Activated CD4-positive, alpha-beta memory T cell treated with anti-CD3 and anti-CD28 coated beads, Interleukin-2, amount 10 ng/mL, durations not matched to agents 7 days and 5 days (primary cell): Measurements from ENCODE around the gene PIH1D1. TPM values are rescaled to one million over a fixed set of nuclear protein-coding genes. Genes with fewer than 3 reads are reported as not detected.
"Not testable (repeated sequence)": the region's sequence is repeated elsewhere in the genome, so short reads cannot be mapped to it uniquely, and the experiment has no call there.

ENCODE experiments used
- CTCF ChIA-PET: fragments of 350-600 bp; sonication (Branson Sonifier 250); formaldehyde crosslinking; loops from one replicate; lab custom pipeline; 2021; ENCODE audit warnings: antibody characterized with exemption, inconsistent platforms; lab: Charles Lee
- POLR2A ChIA-PET: fragments of 350-600 bp; sonication (Branson Sonifier 250); formaldehyde crosslinking; loops from one replicate; lab custom pipeline; 2021; ENCODE audit warnings: antibody characterized with exemption; lab: Charles Lee
- DNase-seq: peaks from one replicate; pipeline ENCODE4 v3.0.0-alpha.2; 2020
- H3K27ac Mint-ChIP-seq: one replicate; pipeline ENCODE4 v1.8.0; 2021; ENCODE audit warnings: mild to moderate bottlenecking, mixed read lengths
- H3K27me3 Mint-ChIP-seq: one replicate; pipeline ENCODE4 v1.8.0; 2021; ENCODE audit warnings: mixed read lengths
- H3K36me3 Mint-ChIP-seq: one replicate; pipeline ENCODE4 v1.8.0; 2021; ENCODE audit warnings: low read depth, mixed read lengths
- H3K4me1 Mint-ChIP-seq: one replicate; pipeline ENCODE4 v1.8.0; 2021; ENCODE audit warnings: mixed read lengths
- H3K4me3 Mint-ChIP-seq: one replicate; pipeline ENCODE4 v1.8.0; 2021; ENCODE audit warnings: mild to moderate bottlenecking, mixed read lengths
- H3K9me3 Mint-ChIP-seq: one replicate; pipeline ENCODE4 v1.8.0; 2021; ENCODE audit warnings: mixed read lengths
- total RNA-seq, 2 experiments: library from RNA; stranded (reverse); gene quantifications; one replicate each; pipeline ENCODE4 v1.2.3, GENCODE V29; 2021

The PIH1D1 gene
- total RNA-seq, 2 experiments from 2014 or later: 168 to 170 TPM

GRCh38 chr19:49453013-49453756, 1.6 kb upstream of the PIH1D1 start, which contains the start of gene ALDH16A1:
ALDH16A1 (plus strand) TSS chr19:49453225; CDS start chr19:49453332, 107 bp downstream.
- Mint-ChIP-seq H3K27me3 (no peaks in the 10 kb centered on the region), H3K9me3 (no peaks in the 10 kb centered on the region), H3K36me3 (peaks cover 44% of the 10 kb centered on the region), H3K4me3 (peak within 1 kb of the TSS; percentile 99), H3K27ac (peak within 1 kb of the TSS; percentile 100), H3K4me1 (peaks cover 71% of the 10 kb centered on the region)
- CTCF ChIA-PET: interaction anchor here (0.6 to 10.1 kb wide), 7 partner anchors 14 to 460 kb away, joined by 3 to 159 read pairs (median 6); partner anchors contain the start of genes FLT3LG, GYS1 and RUVBL2
- POLR2A ChIA-PET: interaction anchor here (0.6 to 6.8 kb wide), 21 partner anchors 9 to 460 kb away, joined by 3 to 192 read pairs (median 4); partner anchors contain the start of genes FLT3LG, GYS1, RPL13A and RPS11
- peak; percentile 98 for DNase-seq

GRCh38 chr19:49450405-49450804, 1.2 kb downstream of the PIH1D1 start:
- Mint-ChIP-seq H3K9me3 (no peaks in the 10 kb centered on the region), H3K27me3 (no peaks in the 10 kb centered on the region), H3K27ac (peak overlapping the region; percentile 100), H3K36me3 (peaks cover 55% of the 10 kb centered on the region), H3K4me3 (peak overlapping the region; percentile 99), H3K4me1 (peaks cover 73% of the 10 kb centered on the region)
- no peak for DNase-seq
- ChIA-PET POLR2A (interaction anchor here (0.9 to 6.8 kb wide), 3 partner anchors 14 to 59 kb away, joined by 3 to 192 read pairs (median 5); partner anchors contain the start of gene FLT3LG), CTCF (interaction anchor here (0.7 to 10.1 kb wide), 5 partner anchors 8 to 121 kb away, joined by 3 to 159 read pairs (median 14); partner anchors contain the start of gene FLT3LG)

DNA sequence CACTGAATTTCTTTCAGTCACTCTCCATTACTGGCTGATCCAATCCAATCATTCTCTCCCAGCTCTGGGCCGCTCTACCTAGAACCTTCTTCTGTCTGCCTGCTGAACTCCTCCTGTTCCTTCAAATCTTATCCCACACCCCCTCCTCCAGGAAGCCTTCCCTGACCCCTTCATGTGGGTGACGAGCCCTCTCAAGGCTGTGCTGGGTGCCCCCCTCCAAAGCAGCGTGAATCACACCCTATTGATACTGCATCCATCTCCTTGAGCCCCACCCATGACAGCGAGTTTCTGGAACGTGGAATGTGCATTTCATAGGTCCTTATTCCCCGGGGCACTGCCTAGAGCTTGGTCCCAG, 3.2 kb downstream of the PIH1D1 start:
- peaks cover 60% of the 10 kb centered on the region for H3K36me3 Mint-ChIP-seq
- peaks cover 75% of the 10 kb centered on the region for H3K4me1 Mint-ChIP-seq
- CTCF ChIA-PET: interaction anchor here (1.1 to 1.3 kb wide), 2 partner anchors 29 to 57 kb away, joined by 3 read pairs; no protein-coding TSS in a partner anchor
- POLR2A ChIA-PET: interaction anchor here (1.4 kb wide), 1 partner anchor 22 kb away, joined by 7 read pairs; no protein-coding TSS in a partner anchor
- DNase-seq: no peak
- no peak overlapping the region for H3K4me3 Mint-ChIP-seq
- no peak overlapping the region for H3K27ac Mint-ChIP-seq
- no peaks in the 10 kb centered on the region for H3K9me3 Mint-ChIP-seq
- no peaks in the 10 kb centered on the region for H3K27me3 Mint-ChIP-seq

- DNase-seq: peak; percentile 34
- ChIA-PET CTCF (interaction anchor here (1.1 to 1.3 kb wide), 2 partner anchors 29 to 56 kb away, joined by 3 read pairs; no protein-coding TSS in a partner anchor), POLR2A (interaction anchor here (1.4 kb wide), 1 partner anchor 22 kb away, joined by 7 read pairs; no protein-coding TSS in a partner anchor)
- Mint-ChIP-seq H3K9me3 (no peaks in the 10 kb centered on the region), H3K27me3 (no peaks in the 10 kb centered on the region), H3K27ac (no peak overlapping the region), H3K4me1 (peaks cover 73% of the 10 kb centered on the region), H3K36me3 (peaks cover 60% of the 10 kb centered on the region), H3K4me3 (no peak overlapping the region)
These were observed 3.9 kb downstream of the PIH1D1 start for GRCh38 chr19:49447485-49448431.

DNA sequence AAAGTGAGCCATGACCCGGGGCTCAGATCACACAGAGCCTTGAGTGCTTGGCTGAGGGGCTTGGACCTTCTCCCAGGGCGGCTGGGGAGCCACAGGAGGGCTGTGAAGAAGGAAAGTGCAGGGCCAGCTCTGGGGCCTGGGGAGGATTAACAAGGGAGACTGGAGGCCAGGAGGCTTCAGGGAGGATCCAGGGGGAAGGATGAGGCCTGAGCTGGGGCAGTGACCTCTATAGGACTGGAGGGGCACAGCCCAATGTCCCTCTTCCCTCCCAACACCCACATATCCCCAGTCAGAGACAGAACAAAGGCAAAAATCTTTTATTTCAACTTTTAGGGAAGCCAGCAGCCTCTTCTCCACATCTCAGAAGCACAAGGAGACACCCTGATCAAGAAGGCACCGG, 5.6 kb downstream of the PIH1D1 start:
- Mint-ChIP-seq H3K36me3 (peaks cover 53% of the 10 kb centered on the region), H3K9me3 (no peaks in the 10 kb centered on the region), H3K4me1 (peaks cover 76% of the 10 kb centered on the region), H3K4me3 (no peak overlapping the region), H3K27ac (no peak overlapping the region), H3K27me3 (peaks cover 13% of the 10 kb centered on the region)
- DNase-seq: no peak
- ChIA-PET POLR2A (interaction anchor here (1.2 to 1.5 kb wide), 2 partner anchors 27 to 52 kb away, joined by 3 to 5 read pairs; no protein-coding TSS in a partner anchor), CTCF (interaction anchor here (0.7 to 2.5 kb wide), 7 partner anchors 24 to 243 kb away, joined by 3 to 17 read pairs (median 10); partner anchors contain the start of genes ADM5 and FLT3LG)

DNA sequence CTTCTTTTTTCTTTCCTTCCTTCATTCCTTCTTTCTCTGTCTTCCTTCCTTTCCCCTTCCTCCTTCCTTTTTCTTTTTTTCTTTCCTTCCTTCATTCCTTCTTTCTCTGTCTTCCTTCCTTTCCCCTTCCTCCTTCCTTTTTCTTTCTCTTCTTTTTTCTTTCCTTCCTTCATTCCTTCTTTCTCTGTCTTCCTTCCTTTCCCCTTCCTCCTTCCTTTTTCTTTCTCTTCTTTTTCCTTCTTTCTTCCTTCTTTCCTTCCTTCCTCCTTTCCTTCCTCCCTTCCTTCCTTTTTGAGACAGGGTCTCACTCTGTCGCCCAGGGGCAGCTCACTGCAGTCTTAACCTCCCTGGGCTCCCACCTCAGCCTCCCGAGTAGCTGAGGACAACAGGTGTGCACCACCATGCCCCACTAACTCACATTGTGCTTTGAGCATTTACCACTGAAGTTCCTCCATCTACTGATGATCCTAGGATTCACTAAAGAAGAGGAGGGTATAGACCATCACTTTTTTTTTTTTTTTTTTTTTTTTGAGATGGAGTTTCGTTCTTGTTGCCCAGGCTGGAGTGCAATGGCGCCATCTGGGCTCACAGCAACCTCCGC, 7.4 kb downstream of the PIH1D1 start:
- not testable (repeated sequence) for H3K9me3 Mint-ChIP-seq, DNase-seq
- Mint-ChIP-seq H3K36me3 (peaks cover 38% of the 10 kb centered on the region), H3K4me1 (peaks cover 67% of the 10 kb centered on the region), H3K4me3 (peak overlapping the region; percentile 80), H3K27ac (peak overlapping the region; percentile 83), H3K27me3 (peaks cover 31% of the 10 kb centered on the region)
- ChIA-PET POLR2A (interaction anchor here (1.5 to 3.4 kb wide), 4 partner anchors 8 to 53 kb away, joined by 3 to 19 read pairs (median 10); partner anchors contain the start of genes ALDH16A1 and PIH1D1), CTCF (interaction anchor here (0.6 to 2.5 kb wide), 10 partner anchors 26 to 1766 kb away, joined by 3 to 17 read pairs (median 4); partner anchors contain the start of gene FLT3LG)

- DNase-seq: peak; percentile 95
- Mint-ChIP-seq H3K27ac (peak overlapping the region; percentile 83), H3K36me3 (peaks cover 31% of the 10 kb centered on the region), H3K27me3 (peaks cover 38% of the 10 kb centered on the region), H3K4me3 (peak overlapping the region; percentile 80), H3K9me3 (no peaks in the 10 kb centered on the region), H3K4me1 (peaks cover 62% of the 10 kb centered on the region)
- ChIA-PET CTCF (interaction anchor here (0.6 to 2.5 kb wide), 17 partner anchors 8 to 1767 kb away, joined by 3 to 17 read pairs (median 5); partner anchors contain the start of genes PIH1D1 and RUVBL2), POLR2A (interaction anchor here (1.0 to 3.4 kb wide), 4 partner anchors 9 to 52 kb away, joined by 3 to 19 read pairs (median 10); partner anchors contain the start of genes ALDH16A1 and PIH1D1)
These were observed 8.1 kb downstream of the PIH1D1 start for GRCh38 chr19:49443366-49444099.

DNA sequence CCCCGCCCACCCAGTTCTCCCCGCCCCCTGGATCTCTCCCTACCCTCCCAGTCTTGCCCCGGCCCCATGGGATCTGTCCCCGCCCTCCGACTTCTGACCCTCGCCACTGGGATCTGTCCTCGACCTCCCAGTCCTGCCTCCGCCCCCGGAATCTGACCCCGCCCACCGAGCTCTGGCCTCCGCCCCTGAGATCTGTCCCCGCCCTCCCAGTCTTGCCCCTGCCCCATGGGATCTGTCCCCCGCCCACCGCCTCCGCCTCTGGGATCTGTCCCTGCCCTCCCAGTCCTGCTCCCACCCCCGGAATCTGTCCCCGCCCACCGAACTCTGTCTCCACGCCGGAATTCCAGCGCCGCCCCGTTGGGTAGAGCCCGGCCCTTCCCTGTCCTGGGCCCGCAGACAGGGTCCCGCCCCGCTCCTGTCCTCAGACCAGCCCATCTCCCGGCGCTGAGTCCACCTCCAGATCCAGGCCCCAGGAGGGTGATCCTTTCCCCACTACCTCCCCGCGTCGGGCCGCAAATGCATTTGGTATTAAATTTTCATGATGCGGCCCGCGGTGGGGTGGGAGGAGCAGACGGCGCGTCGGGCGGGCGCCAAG, 8.7 kb downstream of the PIH1D1 start:
- Mint-ChIP-seq H3K27ac (peak overlapping the region; percentile 83), H3K36me3 (peaks cover 24% of the 10 kb centered on the region), H3K9me3 (no peaks in the 10 kb centered on the region), H3K4me3 (peak overlapping the region; percentile 80), H3K27me3 (peaks cover 44% of the 10 kb centered on the region), H3K4me1 (peaks cover 56% of the 10 kb centered on the region)
- CTCF ChIA-PET: interaction anchor here (0.6 to 2.2 kb wide), 12 partner anchors 9 to 449 kb away, joined by 3 to 11 read pairs (median 4); partner anchors contain the start of genes PIH1D1 and RUVBL2
- DNase-seq: peak; percentile 77
- POLR2A ChIA-PET: interaction anchor here (1.0 to 3.4 kb wide), 3 partner anchors 9 to 50 kb away, joined by 3 to 19 read pairs (median 16); partner anchors contain the start of genes ALDH16A1 and PIH1D1

GRCh38 chr19:49442354-49442753, 9.3 kb downstream of the PIH1D1 start:
- Mint-ChIP-seq H3K27ac (no peak overlapping the region), H3K4me1 (peaks cover 51% of the 10 kb centered on the region), H3K9me3 (no peaks in the 10 kb centered on the region), H3K36me3 (peaks cover 19% of the 10 kb centered on the region), H3K4me3 (peak overlapping the region; percentile 80), H3K27me3 (peaks cover 50% of the 10 kb centered on the region)
- CTCF ChIA-PET: interaction anchor here (0.8 to 2.2 kb wide), 12 partner anchors 9 to 449 kb away, joined by 3 to 11 read pairs (median 4); partner anchors contain the start of genes KASH5, PIH1D1 and RUVBL2
- POLR2A ChIA-PET: interaction anchor here (2.9 to 3.4 kb wide), 2 partner anchors 10 to 27 kb away, joined by 16 to 19 read pairs; partner anchors contain the start of genes ALDH16A1 and PIH1D1
- DNase-seq: peak; percentile 43

DNA sequence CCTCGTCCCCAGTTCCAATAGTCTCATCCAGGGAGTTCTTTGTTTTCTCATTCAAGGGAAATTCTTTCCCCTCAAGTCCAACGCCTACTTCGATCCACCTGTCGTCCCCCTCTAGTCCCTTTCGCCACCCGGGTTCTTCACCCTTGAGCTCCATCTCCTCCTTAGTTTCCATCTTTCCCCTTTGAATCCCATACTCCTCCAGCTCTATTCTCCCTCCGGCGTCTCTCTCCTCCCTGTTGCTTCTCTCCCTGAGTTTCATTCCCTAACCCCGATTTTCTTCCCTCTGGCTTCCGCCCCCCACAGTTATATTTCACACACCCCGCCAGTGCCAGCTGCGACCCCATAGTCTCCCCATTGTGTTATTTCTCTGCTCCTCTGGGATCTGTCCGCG, 9.7 kb downstream of the PIH1D1 start:
- CTCF ChIA-PET: interaction anchor here (0.8 to 2.2 kb wide), 7 partner anchors 10 to 54 kb away, joined by 3 to 11 read pairs (median 5); partner anchors contain the start of genes KASH5 and PIH1D1
- peaks cover 47% of the 10 kb centered on the region for H3K4me1 Mint-ChIP-seq
- H3K36me3 Mint-ChIP-seq: peaks cover 16% of the 10 kb centered on the region
- peaks cover 53% of the 10 kb centered on the region for H3K27me3 Mint-ChIP-seq
- H3K27ac Mint-ChIP-seq: no peak overlapping the region
- POLR2A ChIA-PET: interaction anchor here (2.9 to 3.4 kb wide), 2 partner anchors 10 to 28 kb away, joined by 16 to 19 read pairs; partner anchors contain the start of genes ALDH16A1 and PIH1D1
- DNase-seq: no peak
- peak overlapping the region; percentile 80 for H3K4me3 Mint-ChIP-seq
- H3K9me3 Mint-ChIP-seq: no peaks in the 10 kb centered on the region
